HG02970 (cell line): Measurements from ENCODE around the gene GRID1.

Experiments used
- ATAC-seq: cut with Tn5 transposase; IDR thresholded peaks from one replicate; pipeline ENCODE4 v1.9.1; 2021; ENCODE audit warnings: mild to moderate bottlenecking, moderate library complexity, moderate number of reproducible peaks; ENCODE audit not compliant: unreplicated experiment, low FRiP score

Gene GRID1

GRCh38 chr10:85623342-85623741 lies 743.3 kb downstream of the GRID1 start:
- ATAC-seq: no peak

- ATAC-seq: no peak
Observed at GRCh38 chr10:85622425-85622824, 744.2 kb downstream of the GRID1 start.

GRCh38 chr10:85621562-85621961 lies 745.0 kb downstream of the GRID1 start:
- ATAC-seq: no peak

- no peak for ATAC-seq
Observed at GRCh38 chr10:85620807-85621206, 745.8 kb downstream of the GRID1 start.

GRCh38 chr10:85619832-85620231 lies 746.8 kb downstream of the GRID1 start:
- no peak for ATAC-seq

- ATAC-seq: no peak
Observed at GRCh38 chr10:85618841-85619240, 747.8 kb downstream of the GRID1 start.

GRCh38 chr10:85617751-85618546 lies 748.6 kb downstream of the GRID1 start:
- no peak for ATAC-seq

- no peak for ATAC-seq
Observed at GRCh38 chr10:85615556-85615955, 751.0 kb downstream of the GRID1 start.

GRCh38 chr10:85614981-85615380 lies 751.6 kb downstream of the GRID1 start:
- ATAC-seq: no peak

GRCh38 chr10:85614566-85614965 lies 752.0 kb downstream of the GRID1 start:
- ATAC-seq: no peak

GRCh38 chr10:85613391-85613790 lies 753.2 kb downstream of the GRID1 start:
- no peak for ATAC-seq

- no peak for ATAC-seq
Observed at GRCh38 chr10:85612833-85613232, 753.8 kb downstream of the GRID1 start.

GRCh38 chr10:85612378-85612775 lies 754.2 kb downstream of the GRID1 start:
- ATAC-seq: peak; percentile 58

- no peak for ATAC-seq
Observed at GRCh38 chr10:85611746-85612377, 754.7 kb downstream of the GRID1 start.

GRCh38 chr10:85611093-85611740 lies 755.4 kb downstream of the GRID1 start:
- ATAC-seq: no peak

GRCh38 chr10:85610381-85611092 lies 756.1 kb downstream of the GRID1 start:
- no peak for ATAC-seq

GRCh38 chr10:85609509-85609908 lies 757.1 kb downstream of the GRID1 start:
- no peak for ATAC-seq

- ATAC-seq: no peak
Observed at GRCh38 chr10:85608706-85609105, 757.9 kb downstream of the GRID1 start.

GRCh38 chr10:85607043-85607695 lies 759.4 kb downstream of the GRID1 start:
- ATAC-seq: no peak

- ATAC-seq: no peak
Observed at GRCh38 chr10:85606401-85606800, 760.2 kb downstream of the GRID1 start.
